Muscle of leg (tissue), 16 donors: Measurements from ENCODE around the gene USP17L5. TPM values are rescaled to one million over a fixed set of nuclear protein-coding genes. Genes with fewer than 3 reads are reported as not detected.
"Not testable (repeated sequence)": the region's sequence is repeated elsewhere in the genome, so short reads cannot be mapped to it uniquely, and the experiment has no call there.

Source experiments
- DNase-seq: peaks from one replicate; pipeline ENCODE4 v3.0.0; 2013
- H3K27ac ChIP-seq: one replicate; pipeline ENCODE4 v1.5.1; 2013; ENCODE audit warnings: mild to moderate bottlenecking, low read length, control low read depth
- H3K27me3 ChIP-seq: one replicate; pipeline ENCODE4 v1.6.1; 2013; ENCODE audit warnings: low read length; ENCODE audit not compliant: control insufficient read depth, insufficient read depth
- H3K36me3 ChIP-seq: one replicate; pipeline ENCODE4 v1.6.1; 2013; ENCODE audit warnings: low read length; ENCODE audit not compliant: control insufficient read depth, insufficient read depth
- H3K4me1 ChIP-seq: one replicate; pipeline ENCODE4 v1.6.1; 2013; ENCODE audit warnings: low read length; ENCODE audit not compliant: control insufficient read depth, insufficient read depth
- H3K4me3 ChIP-seq: one replicate; pipeline ENCODE4 v1.5.1; 2013; ENCODE audit warnings: low read length, control low read depth
- H3K9me3 ChIP-seq: replicated peaks from 2 replicates; pipeline ENCODE4 v1.6.1; 2013; ENCODE audit warnings: low read depth, low read length; ENCODE audit not compliant: control insufficient read depth
- WGBS: methylation state at CpG from one replicate; pipeline ENCODE4 v1.1.5; 2013; ENCODE audit warnings: missing lambda C conversion rate; ENCODE audit not compliant: insufficient coverage; 5-methylcytosine and 5-hydroxymethylcytosine counted together
- long read RNA-seq, 11 donors: transcript quantifications; one replicate each; lab custom pipeline, GENCODE V29; 2026
- polyA plus RNA-seq, 8 donors: library from polyadenylated mRNA; unstranded; fragments of 120-200 nt; gene quantifications; one replicate each; pipeline versions ENCODE4 v1.2.1 to v1.2.3, GENCODE V29; 2013; ENCODE audit warnings: inconsistent platforms in 1 of 8, low replicate concordance in 1 of 8; ENCODE audit not compliant: insufficient read length in 8 of 8, insufficient read depth in 1 of 8
- total RNA-seq: library from RNA; stranded (reverse); fragments of 120-200 nt; gene quantifications from one replicate; pipeline ENCODE4 v1.2.4, GENCODE V29; 2013

USP17L5 gene, protein sequence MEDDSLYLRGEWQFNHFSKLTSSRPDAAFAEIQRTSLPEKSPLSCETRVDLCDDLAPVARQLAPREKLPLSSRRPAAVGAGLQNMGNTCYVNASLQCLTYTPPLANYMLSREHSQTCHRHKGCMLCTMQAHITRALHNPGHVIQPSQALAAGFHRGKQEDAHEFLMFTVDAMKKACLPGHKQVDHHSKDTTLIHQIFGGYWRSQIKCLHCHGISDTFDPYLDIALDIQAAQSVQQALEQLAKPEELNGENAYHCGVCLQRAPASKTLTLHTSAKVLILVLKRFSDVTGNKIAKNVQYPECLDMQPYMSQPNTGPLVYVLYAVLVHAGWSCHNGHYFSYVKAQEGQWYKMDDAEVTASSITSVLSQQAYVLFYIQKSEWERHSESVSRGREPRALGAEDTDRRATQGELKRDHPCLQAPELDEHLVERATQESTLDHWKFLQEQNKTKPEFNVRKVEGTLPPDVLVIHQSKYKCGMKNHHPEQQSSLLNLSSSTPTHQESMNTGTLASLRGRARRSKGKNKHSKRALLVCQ
- not detected for total RNA-seq
- not detected for polyA plus RNA-seq
- long read RNA-seq, donor 1, result 0 reads
- long read RNA-seq, donor 2, result 0 reads
- long read RNA-seq, donor 3, result 0 reads
- long read RNA-seq, donor 4, result 0 reads
- long read RNA-seq, donor 5, result 0 reads
- long read RNA-seq, donor 6, result 0 reads
- long read RNA-seq, donor 7, result 0 reads
- long read RNA-seq, donor 8, result 0 reads
- long read RNA-seq, donor 9, result 0 reads
- long read RNA-seq, donor 10, result 0 reads
- long read RNA-seq, donor 11, result 0 reads

DNA sequence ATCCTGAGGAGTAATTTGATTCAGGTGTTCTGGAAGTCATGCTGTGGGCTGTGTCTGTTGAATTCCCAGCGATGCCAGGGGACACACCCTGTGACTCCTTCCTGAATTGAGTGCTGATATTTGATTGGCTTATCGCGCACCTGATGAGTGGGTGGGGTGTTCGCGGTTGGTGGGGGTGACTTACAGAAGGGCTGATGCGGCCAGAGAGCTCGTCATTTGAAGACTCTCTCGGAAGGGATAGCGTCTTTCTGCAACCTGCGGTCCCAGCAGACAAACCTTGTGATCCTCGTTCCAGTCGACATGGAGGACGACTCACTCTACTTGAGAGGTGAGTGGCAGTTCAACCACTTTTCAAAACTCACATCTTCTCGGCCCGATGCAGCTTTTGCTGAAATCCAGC lies at the start of gene USP17L5:
Gene USP17L5 (plus strand): TSS at position 301 of the 400 bp plus-strand sequence. CDS start 0 bp downstream, at position 301.
- no CpG with 5 or more reads among the region's 15 CpGs for WGBS
- not testable (repeated sequence) for H3K36me3 ChIP-seq, H3K27me3 ChIP-seq, H3K27ac ChIP-seq, H3K4me3 ChIP-seq, H3K9me3 ChIP-seq, DNase-seq, H3K4me1 ChIP-seq

DNA sequence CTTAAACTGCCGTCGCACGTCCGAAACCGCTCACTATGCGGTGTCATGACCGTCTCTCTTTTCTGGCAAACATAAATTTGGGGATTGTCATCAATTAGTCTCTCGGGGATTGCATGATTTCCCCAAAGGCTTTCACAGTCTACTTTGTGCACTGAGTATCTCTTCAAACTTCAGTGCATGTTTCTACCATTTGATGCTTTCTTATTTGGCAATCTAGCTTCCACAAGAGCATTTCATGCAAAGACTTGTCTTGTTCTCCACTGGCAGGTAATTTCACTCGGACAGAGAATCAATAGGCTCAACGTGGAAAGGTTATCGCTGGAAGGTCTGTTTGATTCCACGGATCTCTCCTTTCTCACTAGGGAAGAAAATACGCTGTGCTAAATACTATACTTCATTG lies 15.0 kb upstream of the USP17L5 start:
- not testable (repeated sequence) for H3K27ac ChIP-seq, H3K9me3 ChIP-seq, H3K36me3 ChIP-seq, DNase-seq, H3K4me1 ChIP-seq, H3K27me3 ChIP-seq, H3K4me3 ChIP-seq
- WGBS, result no CpG with 5 or more reads among the region's 13 CpGs

DNA sequence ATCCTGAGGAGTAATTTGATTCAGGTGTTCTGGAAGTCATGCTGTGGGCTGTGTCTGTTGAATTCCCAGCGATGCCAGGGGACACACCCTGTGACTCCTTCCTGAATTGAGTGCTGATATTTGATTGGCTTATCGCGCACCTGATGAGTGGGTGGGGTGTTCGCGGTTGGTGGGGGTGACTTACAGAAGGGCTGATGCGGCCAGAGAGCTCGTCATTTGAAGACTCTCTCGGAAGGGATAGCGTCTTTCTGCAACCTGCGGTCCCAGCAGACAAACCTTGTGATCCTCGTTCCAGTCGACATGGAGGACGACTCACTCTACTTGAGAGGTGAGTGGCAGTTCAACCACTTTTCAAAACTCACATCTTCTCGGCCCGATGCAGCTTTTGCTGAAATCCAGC lies 14.3 kb upstream of the USP17L5 start, which contains the start of gene USP17L24:
Gene USP17L24 (plus strand): TSS at position 301 of the 400 bp plus-strand sequence. CDS start 0 bp downstream, at position 301.
- no CpG with 5 or more reads among the region's 15 CpGs for WGBS
- H3K27ac ChIP-seq, H3K9me3 ChIP-seq, DNase-seq, H3K36me3 ChIP-seq, H3K27me3 ChIP-seq, H3K4me1 ChIP-seq, H3K4me3 ChIP-seq: not testable (repeated sequence)

DNA sequence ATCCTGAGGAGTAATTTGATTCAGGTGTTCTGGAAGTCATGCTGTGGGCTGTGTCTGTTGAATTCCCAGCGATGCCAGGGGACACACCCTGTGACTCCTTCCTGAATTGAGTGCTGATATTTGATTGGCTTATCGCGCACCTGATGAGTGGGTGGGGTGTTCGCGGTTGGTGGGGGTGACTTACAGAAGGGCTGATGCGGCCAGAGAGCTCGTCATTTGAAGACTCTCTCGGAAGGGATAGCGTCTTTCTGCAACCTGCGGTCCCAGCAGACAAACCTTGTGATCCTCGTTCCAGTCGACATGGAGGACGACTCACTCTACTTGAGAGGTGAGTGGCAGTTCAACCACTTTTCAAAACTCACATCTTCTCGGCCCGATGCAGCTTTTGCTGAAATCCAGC lies 9.6 kb upstream of the USP17L5 start, which contains the start of gene USP17L25:
Gene USP17L25 (plus strand): TSS at position 301 of the 400 bp plus-strand sequence. CDS start 0 bp downstream, at position 301.
- H3K27ac ChIP-seq, H3K27me3 ChIP-seq, DNase-seq, H3K4me1 ChIP-seq, H3K4me3 ChIP-seq, H3K36me3 ChIP-seq, H3K9me3 ChIP-seq: not testable (repeated sequence)
- WGBS, result no CpG with 5 or more reads among the region's 15 CpGs

DNA sequence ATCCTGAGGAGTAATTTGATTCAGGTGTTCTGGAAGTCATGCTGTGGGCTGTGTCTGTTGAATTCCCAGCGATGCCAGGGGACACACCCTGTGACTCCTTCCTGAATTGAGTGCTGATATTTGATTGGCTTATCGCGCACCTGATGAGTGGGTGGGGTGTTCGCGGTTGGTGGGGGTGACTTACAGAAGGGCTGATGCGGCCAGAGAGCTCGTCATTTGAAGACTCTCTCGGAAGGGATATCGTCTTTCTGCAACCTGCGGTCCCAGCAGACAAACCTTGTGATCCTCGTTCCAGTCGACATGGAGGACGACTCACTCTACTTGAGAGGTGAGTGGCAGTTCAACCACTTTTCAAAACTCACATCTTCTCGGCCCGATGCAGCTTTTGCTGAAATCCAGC lies 4.8 kb upstream of the USP17L5 start, which contains the start of gene USP17L26:
Gene USP17L26 (plus strand): TSS at position 301 of the 400 bp plus-strand sequence. CDS start 0 bp downstream, at position 301.
- not testable (repeated sequence) for H3K9me3 ChIP-seq, H3K4me1 ChIP-seq, H3K27me3 ChIP-seq, H3K4me3 ChIP-seq, DNase-seq, H3K36me3 ChIP-seq, H3K27ac ChIP-seq
- WGBS, result no CpG with 5 or more reads among the region's 15 CpGs

DNA sequence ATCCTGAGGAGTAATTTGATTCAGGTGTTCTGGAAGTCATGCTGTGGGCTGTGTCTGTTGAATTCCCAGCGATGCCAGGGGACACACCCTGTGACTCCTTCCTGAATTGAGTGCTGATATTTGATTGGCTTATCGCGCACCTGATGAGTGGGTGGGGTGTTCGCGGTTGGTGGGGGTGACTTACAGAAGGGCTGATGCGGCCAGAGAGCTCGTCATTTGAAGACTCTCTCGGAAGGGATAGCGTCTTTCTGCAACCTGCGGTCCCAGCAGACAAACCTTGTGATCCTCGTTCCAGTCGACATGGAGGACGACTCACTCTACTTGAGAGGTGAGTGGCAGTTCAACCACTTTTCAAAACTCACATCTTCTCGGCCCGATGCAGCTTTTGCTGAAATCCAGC lies 4.6 kb downstream of the USP17L5 start, which contains the start of gene USP17L27:
Gene USP17L27 (plus strand): TSS at position 301 of the 400 bp plus-strand sequence. CDS start 0 bp downstream, at position 301.
- no CpG with 5 or more reads among the region's 15 CpGs for WGBS
- H3K4me3 ChIP-seq, H3K9me3 ChIP-seq, H3K36me3 ChIP-seq, DNase-seq, H3K27ac ChIP-seq, H3K27me3 ChIP-seq, H3K4me1 ChIP-seq: not testable (repeated sequence)

DNA sequence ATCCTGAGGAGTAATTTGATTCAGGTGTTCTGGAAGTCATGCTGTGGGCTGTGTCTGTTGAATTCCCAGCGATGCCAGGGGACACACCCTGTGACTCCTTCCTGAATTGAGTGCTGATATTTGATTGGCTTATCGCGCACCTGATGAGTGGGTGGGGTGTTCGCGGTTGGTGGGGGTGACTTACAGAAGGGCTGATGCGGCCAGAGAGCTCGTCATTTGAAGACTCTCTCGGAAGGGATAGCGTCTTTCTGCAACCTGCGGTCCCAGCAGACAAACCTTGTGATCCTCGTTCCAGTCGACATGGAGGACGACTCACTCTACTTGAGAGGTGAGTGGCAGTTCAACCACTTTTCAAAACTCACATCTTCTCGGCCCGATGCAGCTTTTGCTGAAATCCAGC lies 9.4 kb downstream of the USP17L5 start, which contains the start of gene USP17L28:
Gene USP17L28 (plus strand): TSS at position 301 of the 400 bp plus-strand sequence. CDS start 0 bp downstream, at position 301.
- no CpG with 5 or more reads among the region's 15 CpGs for WGBS
- H3K4me1 ChIP-seq, H3K27ac ChIP-seq, H3K4me3 ChIP-seq, DNase-seq, H3K9me3 ChIP-seq, H3K27me3 ChIP-seq, H3K36me3 ChIP-seq: not testable (repeated sequence)

DNA sequence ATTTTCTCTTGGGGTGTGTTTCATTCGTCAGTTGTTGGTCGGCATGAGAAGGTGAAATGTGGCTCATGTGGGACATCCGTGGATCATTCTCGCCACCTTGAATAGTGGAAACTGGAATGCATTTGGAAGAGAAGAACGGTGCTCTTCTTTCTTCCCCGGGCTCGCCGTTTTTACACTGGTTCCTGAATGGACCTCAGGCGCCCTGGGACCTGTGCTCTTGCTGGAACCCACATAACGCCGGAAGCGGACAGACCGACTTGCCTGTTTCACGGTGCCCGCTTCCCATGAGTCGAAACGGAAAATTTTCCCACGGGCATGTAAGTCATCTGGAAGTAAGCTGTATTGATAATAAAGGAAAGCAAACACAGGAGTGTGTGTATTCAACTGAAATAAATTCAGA lies 11.7 kb downstream of the USP17L5 start:
- not testable (repeated sequence) for DNase-seq, H3K27me3 ChIP-seq, H3K27ac ChIP-seq, H3K4me1 ChIP-seq, H3K9me3 ChIP-seq, H3K4me3 ChIP-seq, H3K36me3 ChIP-seq
- WGBS, result 94% methylated on average over 10 of the region's 18 CpGs

DNA sequence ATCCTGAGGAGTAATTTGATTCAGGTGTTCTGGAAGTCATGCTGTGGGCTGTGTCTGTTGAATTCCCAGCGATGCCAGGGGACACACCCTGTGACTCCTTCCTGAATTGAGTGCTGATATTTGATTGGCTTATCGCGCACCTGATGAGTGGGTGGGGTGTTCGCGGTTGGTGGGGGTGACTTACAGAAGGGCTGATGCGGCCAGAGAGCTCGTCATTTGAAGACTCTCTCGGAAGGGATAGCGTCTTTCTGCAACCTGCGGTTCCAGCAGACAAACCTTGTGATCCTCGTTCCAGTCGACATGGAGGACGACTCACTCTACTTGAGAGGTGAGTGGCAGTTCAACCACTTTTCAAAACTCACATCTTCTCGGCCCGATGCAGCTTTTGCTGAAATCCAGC lies 14.1 kb downstream of the USP17L5 start, which contains the start of gene USP17L29:
Gene USP17L29 (plus strand): TSS at position 301 of the 400 bp plus-strand sequence. CDS start 0 bp downstream, at position 301.
- DNase-seq, H3K9me3 ChIP-seq: not testable (repeated sequence)
- WGBS, result no CpG with 5 or more reads among the region's 15 CpGs

DNA sequence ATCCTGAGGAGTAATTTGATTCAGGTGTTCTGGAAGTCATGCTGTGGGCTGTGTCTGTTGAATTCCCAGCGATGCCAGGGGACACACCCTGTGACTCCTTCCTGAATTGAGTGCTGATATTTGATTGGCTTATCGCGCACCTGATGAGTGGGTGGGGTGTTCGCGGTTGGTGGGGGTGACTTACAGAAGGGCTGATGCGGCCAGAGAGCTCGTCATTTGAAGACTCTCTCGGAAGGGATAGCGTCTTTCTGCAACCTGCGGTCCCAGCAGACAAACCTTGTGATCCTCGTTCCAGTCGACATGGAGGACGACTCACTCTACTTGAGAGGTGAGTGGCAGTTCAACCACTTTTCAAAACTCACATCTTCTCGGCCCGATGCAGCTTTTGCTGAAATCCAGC lies 23.6 kb downstream of the USP17L5 start, which contains the start of gene USP17L30:
Gene USP17L30 (plus strand): TSS at position 301 of the 400 bp plus-strand sequence. CDS start 0 bp downstream, at position 301.
- H3K4me3 ChIP-seq, H3K4me1 ChIP-seq, H3K27ac ChIP-seq, H3K27me3 ChIP-seq, DNase-seq, H3K36me3 ChIP-seq, H3K9me3 ChIP-seq: not testable (repeated sequence)
- WGBS, result no CpG with 5 or more reads among the region's 15 CpGs

More for the DNA sequence above, 14.1 kb downstream of the USP17L5 start, which contains the start of gene USP17L29:
- H3K4me1 ChIP-seq, H3K27ac ChIP-seq, H3K4me3 ChIP-seq, H3K36me3 ChIP-seq, H3K27me3 ChIP-seq: not testable (repeated sequence)
